Measurements from ENCODE around the gene TENM3.

Gene TENM3

GRCh38 chr4:182704948-182705347 lies 461.7 kb downstream of the TENM3 start:
- Histone ChIP-seq H3K36me3 (ENCODE audit: low read depth) (no peaks in the 10 kb centered on the region), H3K27ac (ENCODE audit: poor library complexity, severe bottlenecking) (no peak overlapping the region), H3K9me3 (ENCODE audit: severe bottlenecking) (no peaks in the 10 kb centered on the region), H3K4me3 (ENCODE audit: severe bottlenecking) (no peak overlapping the region), H3K27me3 (ENCODE audit: insufficient read depth, poor library complexity, severe bottlenecking) (no peaks in the 10 kb centered on the region), H3K4me1 (ENCODE audit: insufficient read depth, poor library complexity, severe bottlenecking) (no peaks in the 10 kb centered on the region)
- DNase-seq (ENCODE audit: low spot score), result no peak
- ATAC-seq (ENCODE audit: low read depth), result no peak
- no peak for TF ChIP-seq CTCF (IDR thresholded peaks at IDR 0.05; ENCODE audit: poor library complexity, severe bottlenecking)

DNA sequence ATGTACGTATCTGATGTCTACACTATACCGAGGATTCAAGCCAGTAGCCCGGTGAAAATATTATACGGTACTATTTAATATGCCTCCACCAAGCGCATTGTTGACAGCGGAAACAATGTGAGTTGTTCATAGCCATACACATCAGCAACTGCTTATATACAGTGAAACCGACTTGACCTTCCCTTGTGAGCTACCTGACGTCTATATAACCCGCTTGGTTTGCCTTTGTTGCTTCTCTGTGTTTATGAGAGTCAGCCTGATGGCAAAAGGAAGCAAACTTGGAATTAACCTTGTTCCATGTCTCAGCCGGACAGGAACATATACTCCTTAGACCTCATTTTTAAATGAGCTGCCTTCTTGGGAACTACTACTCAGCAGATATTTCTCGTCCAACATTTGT lies 462.2 kb downstream of the TENM3 start:
- Histone ChIP-seq H3K36me3 (ENCODE audit: low read depth) (no peaks in the 10 kb centered on the region), H3K9me3 (ENCODE audit: severe bottlenecking) (no peaks in the 10 kb centered on the region), H3K27ac (ENCODE audit: poor library complexity, severe bottlenecking) (no peak overlapping the region), H3K27me3 (ENCODE audit: insufficient read depth, poor library complexity, severe bottlenecking) (no peaks in the 10 kb centered on the region), H3K4me1 (ENCODE audit: insufficient read depth, poor library complexity, severe bottlenecking) (no peaks in the 10 kb centered on the region), H3K4me3 (ENCODE audit: severe bottlenecking) (no peak overlapping the region)
- ATAC-seq (ENCODE audit: low read depth), result no peak
- no peak for TF ChIP-seq CTCF (IDR thresholded peaks at IDR 0.05; ENCODE audit: poor library complexity, severe bottlenecking)
- DNase-seq (ENCODE audit: low spot score), result no peak

DNA sequence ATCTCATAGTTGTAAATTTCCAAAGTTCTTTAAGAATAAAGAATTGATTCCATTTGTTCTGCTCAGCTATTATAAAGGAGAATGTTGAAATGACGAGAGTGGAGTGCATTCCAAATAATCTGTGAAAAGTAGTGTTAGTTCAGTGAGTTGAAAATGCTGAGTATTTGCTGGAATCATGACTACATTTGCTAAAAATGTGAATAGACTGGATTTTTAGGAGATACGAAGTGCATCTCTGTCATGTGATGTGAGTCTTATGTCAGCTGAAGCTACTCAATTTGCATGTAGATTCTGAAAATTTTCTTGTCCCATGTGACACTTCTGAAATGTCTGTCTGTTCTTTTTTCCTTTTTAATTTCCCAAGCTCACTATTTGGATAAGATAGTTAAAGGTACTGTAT lies 468.0 kb downstream of the TENM3 start:
- Histone ChIP-seq H3K4me1 (ENCODE audit: insufficient read depth, poor library complexity, severe bottlenecking) (no peaks in the 10 kb centered on the region), H3K4me3 (ENCODE audit: severe bottlenecking) (no peak overlapping the region), H3K27ac (ENCODE audit: poor library complexity, severe bottlenecking) (no peak overlapping the region), H3K27me3 (ENCODE audit: insufficient read depth, poor library complexity, severe bottlenecking) (no peaks in the 10 kb centered on the region), H3K9me3 (ENCODE audit: severe bottlenecking) (no peaks in the 10 kb centered on the region), H3K36me3 (ENCODE audit: low read depth) (no peaks in the 10 kb centered on the region)
- TF ChIP-seq CTCF (IDR thresholded peaks at IDR 0.05; ENCODE audit: poor library complexity, severe bottlenecking), result no peak
- no peak for ATAC-seq (ENCODE audit: low read depth)
- DNase-seq (ENCODE audit: low spot score), result no peak

DNA sequence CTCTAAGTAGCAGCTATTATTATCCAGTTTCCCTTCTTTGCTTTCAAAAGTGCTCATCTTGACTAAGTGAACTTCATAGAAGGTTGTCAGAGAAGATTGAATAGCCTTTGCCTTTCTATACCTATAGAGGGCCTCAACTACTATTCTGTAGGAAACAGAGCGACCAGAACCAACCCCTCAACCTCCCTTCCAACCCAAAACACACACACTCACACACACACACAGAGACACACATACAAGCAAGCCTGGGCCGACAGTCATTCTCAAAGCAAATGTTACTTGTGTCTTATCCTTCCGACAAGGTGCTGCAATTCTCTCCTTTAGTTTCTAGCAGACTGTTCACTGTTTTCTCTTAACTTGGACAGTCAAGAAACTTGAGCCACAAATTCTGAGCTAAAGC lies 472.3 kb downstream of the TENM3 start:
- Histone ChIP-seq H3K36me3 (ENCODE audit: low read depth) (no peaks in the 10 kb centered on the region), H3K4me3 (ENCODE audit: severe bottlenecking) (no peak overlapping the region), H3K9me3 (ENCODE audit: severe bottlenecking) (no peaks in the 10 kb centered on the region), H3K27ac (ENCODE audit: poor library complexity, severe bottlenecking) (no peak overlapping the region), H3K4me1 (ENCODE audit: insufficient read depth, poor library complexity, severe bottlenecking) (no peaks in the 10 kb centered on the region), H3K27me3 (ENCODE audit: insufficient read depth, poor library complexity, severe bottlenecking) (no peaks in the 10 kb centered on the region)
- TF ChIP-seq CTCF (IDR thresholded peaks at IDR 0.05; ENCODE audit: poor library complexity, severe bottlenecking), result no peak
- no peak for ATAC-seq (ENCODE audit: low read depth)
- DNase-seq (ENCODE audit: low spot score), result no peak

DNA sequence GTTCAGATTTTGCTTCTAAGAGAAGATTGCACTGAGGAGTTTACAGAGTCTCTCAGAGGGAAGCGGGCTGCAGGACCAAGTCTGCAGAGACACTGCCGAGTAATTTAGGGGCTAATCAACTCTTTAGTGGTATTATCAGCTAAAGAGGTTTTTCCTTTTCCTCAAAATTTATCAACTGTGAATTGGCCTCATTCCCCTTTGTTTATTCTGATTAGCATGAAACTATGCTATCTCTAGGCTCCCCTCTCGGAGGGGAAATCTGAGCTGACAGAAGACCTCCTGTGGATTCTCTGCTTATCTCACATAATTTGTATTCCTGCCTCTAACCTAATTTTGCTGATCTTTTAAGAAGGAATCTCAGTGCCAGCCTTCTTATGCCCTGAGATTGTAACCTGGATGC lies 473.0 kb downstream of the TENM3 start:
- Histone ChIP-seq H3K27me3 (ENCODE audit: insufficient read depth, poor library complexity, severe bottlenecking) (no peaks in the 10 kb centered on the region), H3K27ac (ENCODE audit: poor library complexity, severe bottlenecking) (no peak overlapping the region), H3K36me3 (ENCODE audit: low read depth) (no peaks in the 10 kb centered on the region), H3K4me1 (ENCODE audit: insufficient read depth, poor library complexity, severe bottlenecking) (no peaks in the 10 kb centered on the region), H3K9me3 (ENCODE audit: severe bottlenecking) (no peaks in the 10 kb centered on the region), H3K4me3 (ENCODE audit: severe bottlenecking) (no peak overlapping the region)
- DNase-seq (ENCODE audit: low spot score), result no peak
- ATAC-seq (ENCODE audit: low read depth), result no peak
- TF ChIP-seq CTCF (IDR thresholded peaks at IDR 0.05; ENCODE audit: poor library complexity, severe bottlenecking), result no peak

Measured in RWPE2 (cell line).